ENCODE data around the gene ERMP1.

ERMP1 gene

DNA sequence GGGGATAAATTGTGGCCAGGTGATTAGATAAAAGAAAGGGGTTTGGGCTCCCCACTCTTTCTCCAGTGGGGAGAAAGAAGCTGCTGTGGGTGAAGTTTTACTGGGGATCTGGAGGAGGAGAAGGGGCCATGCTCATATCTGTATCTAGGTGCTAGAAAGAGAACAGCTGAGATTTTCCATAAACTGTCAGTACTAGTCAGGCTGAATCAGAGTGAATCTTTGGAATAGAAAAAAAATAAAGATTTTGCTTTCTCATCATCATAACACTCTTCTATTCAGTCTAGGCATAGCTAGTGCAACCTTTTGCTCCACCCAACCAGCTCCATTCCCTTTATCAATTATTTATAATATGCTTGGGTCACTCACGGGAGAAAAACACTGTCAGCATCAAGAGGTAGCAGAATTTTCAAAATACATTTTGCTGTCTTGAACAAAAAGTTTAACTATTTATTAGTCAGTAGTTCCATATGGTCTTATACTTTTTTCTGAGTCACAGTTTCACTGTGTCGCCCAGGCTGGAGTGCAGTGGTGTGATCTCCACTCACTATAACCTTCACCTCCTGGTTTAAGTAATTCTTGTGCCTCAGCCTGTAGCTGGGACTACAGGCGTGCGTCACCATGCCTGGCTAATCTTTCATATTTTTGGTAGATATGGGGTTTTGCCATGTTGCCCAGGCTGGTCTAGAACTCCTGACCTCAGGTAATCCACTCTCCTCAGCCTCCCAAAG lies 21.3 kb upstream of the ERMP1 start:
- no peak for DNase-seq

DNA sequence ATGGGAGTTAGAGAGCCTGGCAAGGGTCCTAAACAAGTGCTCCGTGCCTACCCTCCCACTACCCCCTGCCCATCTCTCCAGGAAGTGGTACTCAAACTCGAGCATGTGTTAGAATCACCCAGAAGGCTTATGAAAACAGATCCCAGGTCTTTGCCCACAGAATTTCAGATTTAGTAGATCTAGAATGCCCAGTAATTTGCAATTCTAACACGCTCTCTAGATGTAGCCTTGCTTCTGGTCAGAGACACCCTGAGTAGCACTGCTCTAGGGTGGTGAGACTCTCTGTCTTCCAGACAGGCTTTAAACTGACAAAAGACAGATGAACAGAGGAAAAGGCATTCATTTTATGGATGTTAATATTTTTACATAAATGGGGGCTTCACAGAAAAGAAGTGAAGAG lies 20.7 kb upstream of the ERMP1 start:
- no peak for DNase-seq

DNA sequence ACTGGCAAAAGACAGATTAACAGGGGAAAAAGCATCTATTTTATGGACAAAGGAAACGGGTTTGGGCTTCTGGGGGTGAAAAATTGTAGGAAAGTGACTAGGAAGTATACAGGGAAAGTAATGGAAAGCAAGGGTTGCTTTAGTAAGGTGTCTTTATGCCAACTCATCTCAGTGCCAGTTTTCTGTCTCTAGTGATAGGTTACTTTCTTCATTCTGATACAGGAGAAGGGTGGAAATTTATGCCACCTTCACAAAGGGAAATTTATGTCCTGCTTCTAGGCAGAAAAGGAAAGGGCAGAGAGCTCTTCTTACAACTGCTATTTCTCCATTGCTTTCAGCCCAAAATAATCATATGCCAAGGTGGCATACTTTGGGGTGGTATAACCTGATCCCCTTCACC lies 20.1 kb upstream of the ERMP1 start:
- DNase-seq: no peak

DNA sequence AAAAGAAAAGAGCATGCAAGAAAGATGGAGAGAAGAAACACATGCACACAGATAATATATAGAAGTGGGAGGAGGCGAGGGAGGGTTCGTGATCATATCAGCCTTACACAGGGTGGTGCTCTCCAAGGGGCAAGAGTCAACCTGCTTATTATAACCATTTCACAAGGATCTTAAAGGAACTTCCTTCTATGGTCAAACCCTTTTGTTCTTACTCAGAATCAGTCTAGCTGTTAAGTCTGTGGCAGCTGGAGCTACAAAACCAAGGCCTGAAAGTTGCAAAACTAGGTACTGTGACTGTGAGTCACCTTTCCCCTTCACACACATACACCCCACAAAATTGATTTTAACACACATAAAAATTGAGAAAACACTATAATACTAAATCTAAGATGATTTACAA lies 18.5 kb upstream of the ERMP1 start:
- peak; percentile 87 for DNase-seq

DNA sequence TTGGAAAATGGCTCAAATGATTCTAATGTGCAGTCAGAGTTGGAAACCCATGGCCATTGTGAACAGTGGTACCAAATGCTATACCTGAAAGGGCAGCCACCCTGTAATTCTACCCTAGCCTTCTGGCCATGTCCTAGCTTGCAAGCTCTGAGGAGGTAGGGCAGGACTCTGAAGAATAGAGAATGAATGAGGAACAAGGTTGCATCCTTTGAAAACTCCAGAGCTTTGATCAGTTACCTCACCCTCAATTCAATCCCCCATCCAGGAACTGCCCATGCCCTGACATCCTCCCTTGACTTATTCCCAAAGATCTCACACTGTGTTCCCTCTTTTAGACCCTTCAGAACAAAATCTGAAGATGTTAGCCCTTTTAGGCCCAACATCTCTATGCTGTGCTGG lies 17.8 kb upstream of the ERMP1 start:
- DNase-seq: no peak

DNA sequence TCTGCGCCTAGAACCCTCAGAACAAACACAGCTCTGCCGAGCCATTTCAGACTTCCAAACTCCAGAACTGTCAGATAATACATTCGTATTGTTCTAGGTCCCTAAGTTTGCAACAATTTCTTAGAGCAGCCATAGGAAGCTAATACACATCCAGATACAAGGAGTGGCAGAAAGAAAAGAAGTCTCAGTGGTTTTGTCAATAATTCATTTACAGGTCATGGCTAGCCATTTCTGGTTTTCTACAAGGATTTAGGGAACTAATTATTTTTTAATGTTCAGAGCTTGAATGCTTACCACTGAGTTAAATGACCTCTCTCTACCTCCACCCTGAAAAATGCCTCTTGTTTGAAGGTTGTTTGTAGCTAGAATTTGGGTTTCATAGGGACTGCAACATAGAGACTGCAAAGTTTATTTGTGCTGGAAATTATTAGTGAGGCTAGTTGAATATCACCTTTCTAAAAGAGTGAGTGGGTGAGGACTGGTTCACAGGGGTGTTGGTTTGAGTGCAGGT lies 15.5 kb upstream of the ERMP1 start:
- no peak for DNase-seq

DNA sequence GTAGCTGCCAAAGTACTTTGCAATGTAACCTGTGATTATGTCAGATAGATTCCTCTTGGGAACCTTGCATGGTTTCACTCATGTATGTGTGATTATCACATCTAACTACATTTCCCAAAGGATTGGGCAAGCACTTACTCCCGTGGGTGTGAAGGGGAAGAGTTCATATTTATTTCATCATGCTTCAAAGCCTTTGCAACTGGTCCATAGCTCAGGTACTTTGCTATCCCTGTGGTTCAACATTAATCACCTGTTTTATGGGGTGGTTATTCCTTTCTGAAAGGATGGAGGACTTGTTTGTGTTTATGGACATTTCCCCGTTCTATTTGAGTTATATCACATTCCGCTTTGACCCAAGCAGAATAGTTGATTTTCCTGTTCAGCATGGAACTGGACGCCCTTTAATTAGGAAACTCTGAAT lies 13.6 kb upstream of the ERMP1 start:
- no peak for DNase-seq

DNA sequence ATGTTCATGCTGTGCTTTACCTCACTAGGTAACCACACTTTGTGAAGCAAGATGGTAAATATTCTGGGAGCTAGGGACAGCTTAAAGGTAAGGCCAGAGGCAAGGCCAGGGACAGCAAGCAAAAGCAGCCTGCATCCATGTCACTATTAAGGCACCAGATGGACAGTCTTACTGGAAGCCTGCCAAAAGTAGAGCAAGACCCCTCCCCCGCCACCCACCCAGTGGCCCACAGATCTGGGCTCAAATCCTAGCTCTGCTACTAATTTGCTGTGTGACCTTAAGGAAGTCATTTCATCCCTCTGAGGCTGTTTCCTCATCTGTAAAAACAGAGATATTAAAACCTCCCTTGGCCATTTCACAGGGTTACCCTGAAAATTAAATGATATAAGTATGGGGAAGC lies 13.2 kb upstream of the ERMP1 start:
- peak; percentile 30 for DNase-seq

DNA sequence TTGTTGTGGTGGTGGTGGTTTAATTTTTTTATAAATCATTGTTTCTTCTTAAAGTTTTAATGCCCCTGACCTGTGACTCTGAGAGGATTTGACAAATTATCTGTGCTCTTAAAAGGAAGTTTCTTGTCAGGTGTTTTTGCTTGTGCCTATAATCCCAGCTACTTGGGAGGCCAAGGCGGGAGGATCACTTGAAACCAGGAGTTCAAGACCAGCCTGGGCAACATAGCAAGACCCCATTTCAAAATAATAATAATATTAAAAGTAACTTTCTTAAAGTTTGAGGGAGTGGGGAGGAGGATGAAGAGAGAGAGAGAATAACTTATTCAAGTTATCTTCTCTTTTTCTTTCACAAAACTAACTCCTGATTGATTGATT lies 12.2 kb upstream of the ERMP1 start:
- DNase-seq: no peak

DNA sequence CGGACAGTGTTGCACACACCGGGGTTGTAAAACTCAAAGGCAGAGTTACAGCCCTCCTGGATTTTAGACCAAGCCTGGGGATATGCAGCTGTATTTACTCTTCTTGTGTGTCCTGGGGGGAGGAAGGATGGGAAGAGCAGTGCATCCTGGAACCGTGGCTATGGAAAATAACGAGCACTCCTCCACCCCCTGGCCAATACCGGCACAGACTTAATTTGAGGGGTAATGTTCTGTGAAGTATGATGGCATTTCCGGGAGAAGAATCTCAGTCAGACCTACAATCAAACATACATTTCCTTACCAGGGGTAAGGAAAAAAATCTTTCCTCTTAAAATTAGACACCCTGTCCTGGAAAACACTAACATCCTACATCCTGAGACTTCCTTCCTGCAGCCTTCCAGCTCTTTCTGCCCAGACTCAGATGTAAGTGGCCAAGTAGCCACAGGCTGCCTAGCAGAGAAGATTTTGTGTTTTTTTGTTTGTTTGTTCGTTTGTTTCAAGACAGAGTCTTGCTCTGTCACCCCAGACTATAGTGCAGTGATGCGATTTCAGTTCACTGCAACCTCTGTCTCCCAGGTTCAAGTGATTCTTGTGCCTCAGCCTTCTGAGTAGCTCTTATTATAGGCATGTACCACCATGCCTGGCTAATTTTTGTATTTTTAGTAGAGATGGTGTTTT lies 11.0 kb upstream of the ERMP1 start:
- no peak for DNase-seq

DNA sequence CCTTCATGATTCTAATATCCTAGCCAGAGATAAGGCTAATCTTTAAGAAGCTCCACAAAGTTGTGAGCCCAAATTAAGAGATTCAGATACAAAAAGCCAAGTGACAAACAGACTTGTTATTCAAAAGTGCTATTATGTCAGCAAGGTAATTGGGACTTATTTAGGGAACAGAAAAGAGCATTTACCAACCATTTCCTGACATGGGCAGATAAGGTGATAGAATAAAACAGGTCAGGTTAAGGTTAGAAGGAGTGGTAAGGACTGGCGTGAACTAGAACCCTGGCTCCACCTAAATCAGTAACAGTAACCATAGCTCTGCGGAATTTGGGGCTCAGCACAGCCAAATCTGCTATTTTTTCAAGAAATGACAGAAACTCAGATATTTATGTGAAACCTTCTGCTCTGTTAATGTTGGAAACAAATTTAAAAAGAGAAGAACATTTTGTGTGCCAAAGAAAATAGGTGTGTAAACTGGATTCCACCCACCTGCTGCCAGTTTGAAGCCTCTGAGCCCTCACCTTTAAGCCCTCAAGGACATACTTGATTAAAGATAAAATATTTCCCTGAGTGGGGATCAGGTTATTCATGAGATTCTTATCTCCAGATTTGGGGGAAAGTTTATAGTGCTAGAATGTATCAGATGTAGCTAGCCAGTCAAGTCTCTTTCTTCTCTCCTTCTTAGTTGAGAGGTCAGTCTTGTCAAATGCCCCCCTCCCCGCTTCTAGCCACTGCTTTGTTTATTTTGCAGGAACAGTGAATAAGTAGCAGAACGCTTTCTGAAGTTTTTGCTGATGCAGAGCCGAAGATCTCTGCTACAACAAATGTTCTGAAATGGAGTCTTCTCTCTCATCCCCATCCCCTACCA lies 10.2 kb upstream of the ERMP1 start:
- DNase-seq: no peak

DNA sequence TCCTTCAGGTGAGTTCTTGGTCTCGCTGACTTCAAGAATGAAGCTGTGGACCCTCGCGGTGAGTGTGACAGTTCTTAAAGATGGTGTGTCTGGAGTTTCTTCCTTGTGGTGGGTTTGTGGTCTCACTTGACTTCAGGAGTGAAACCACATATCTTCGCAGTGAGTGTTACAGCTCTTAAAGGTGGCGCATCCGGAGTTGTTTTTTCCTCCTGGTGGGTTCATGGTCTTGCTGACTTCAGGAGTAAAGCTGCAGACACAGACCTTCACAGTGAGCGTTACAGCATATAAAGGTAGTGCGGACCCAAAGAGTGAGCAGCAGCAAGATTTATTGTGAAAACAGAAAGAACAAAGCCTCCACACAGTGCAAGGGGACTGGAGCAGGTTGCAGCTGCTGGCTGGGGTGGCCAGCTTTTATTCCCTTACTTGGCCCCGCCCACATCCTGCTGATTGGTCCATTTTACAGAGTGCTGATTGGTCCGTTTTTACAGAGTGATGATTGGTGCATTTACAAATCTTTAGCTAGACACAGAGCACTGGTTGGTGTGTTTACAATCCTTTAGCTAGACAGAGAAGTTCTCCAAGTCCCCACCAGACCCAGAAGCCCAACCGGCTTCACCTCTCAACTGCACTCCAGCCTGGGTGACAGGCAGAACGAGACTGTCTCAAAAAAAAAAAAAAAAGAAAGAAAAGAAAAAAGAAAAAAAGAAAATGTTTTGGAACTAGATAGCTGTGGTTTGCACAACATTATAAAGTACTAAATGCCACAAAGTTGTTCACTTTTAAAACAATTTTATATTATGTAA lies 9.1 kb upstream of the ERMP1 start:
- peak; percentile 50 for DNase-seq

DNA sequence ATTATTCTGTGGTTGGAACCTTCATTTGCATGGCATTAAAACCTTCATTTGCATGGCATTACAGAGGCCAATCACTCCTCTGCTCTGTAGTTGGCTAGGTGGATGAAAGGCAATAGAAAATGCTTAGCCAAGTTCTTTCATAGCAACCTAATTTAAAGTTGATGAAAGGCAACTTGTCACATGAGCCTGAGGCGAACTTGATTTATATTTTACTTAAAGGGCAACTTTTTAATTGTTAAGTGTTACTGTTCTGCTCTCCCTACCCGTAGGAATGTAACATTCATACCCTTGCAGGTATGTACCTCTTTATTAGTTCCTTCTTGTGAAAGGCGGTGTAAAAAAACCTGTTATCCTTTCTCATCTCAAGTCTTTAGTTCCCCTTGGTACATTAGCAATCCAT lies 7.9 kb upstream of the ERMP1 start:
- no peak for DNase-seq

DNA sequence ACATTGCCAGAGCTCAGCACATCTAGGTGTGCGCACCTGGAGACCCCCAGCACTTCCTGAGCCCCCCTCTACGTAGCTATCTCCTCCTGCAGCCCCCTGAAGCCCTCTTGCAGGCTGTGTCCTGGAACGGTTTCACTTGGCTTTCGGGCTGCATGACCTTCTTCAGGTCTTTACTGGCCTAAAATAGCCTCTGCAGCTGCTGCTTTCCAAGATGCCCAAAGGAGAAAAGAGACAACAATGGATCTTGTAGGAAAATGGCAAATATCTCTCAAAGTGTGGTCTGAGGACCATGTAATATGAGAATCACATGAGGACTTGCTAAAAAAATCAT lies 6.6 kb upstream of the ERMP1 start:
- no peak for DNase-seq

DNA sequence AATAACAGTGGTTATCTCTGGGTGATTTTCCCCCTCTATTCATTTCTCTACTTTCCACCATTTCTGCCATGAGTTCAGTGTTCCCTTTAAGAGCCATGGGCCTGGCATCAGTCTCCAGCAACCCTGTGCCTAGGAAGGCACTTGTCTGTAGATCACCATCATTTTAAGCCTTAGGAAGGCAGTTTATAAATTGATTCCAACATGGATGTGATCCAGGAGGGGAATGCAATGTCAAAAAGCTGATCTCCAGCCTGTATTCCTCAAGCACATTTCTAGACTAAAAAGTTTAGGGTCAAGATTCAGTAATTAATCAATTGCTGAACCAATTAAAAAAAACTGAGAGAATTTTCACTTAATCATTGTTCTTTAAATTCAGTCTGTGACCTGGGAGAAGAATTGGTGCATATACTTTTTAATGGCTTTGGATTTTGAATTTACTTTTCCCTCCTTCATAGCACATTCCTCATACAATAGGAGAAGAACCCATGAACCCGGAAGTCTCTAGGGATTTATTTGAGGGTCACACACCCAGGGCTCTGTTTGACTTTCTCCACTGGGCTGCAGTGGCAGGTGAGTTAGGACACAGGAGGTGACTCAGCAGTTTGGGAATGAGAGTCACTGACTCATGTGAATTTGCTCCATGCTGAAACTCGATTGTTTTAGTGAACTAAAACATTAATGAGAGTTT lies 6.1 kb upstream of the ERMP1 start:
- peak; percentile 47 for DNase-seq

DNA sequence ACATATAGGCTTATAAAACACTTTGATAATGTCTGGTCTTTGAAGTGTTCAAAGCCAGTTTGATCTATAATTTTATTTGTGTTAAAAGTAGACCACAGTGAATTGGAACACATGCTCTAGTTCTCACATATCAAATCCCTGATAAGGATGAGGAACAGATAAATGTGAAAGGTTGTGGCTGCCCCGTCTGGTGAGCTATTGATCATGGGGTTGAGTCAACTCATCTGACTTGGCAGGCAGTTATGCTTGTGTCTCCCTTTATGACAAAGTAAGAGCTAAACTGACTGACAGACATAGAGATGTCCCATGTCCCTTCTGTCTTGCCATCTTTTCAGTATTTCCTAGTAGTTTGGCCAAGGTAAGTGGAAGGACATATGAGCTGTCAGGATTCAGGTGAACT lies 2.9 kb upstream of the ERMP1 start:
- DNase-seq: no peak

DNA sequence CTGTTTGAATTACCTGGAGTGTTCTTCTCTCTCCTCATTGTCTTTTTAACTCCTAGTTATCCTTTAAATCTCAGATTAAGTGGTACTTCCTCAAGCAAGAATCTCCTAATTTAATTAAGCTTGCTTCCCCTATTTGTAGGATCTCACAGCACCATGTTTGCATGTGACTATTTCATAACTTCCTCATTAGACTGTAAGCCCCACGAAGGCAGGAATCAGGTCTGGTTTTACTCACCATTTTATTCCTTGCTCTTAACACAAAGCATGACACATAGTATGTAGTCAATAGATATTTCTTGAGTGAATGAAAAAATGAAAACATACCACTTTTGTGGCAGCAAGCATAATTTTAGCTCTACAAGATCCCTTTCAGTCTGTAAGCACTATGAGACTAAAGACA lies 1.3 kb upstream of the ERMP1 start:
- peak; percentile 58 for DNase-seq

DNA sequence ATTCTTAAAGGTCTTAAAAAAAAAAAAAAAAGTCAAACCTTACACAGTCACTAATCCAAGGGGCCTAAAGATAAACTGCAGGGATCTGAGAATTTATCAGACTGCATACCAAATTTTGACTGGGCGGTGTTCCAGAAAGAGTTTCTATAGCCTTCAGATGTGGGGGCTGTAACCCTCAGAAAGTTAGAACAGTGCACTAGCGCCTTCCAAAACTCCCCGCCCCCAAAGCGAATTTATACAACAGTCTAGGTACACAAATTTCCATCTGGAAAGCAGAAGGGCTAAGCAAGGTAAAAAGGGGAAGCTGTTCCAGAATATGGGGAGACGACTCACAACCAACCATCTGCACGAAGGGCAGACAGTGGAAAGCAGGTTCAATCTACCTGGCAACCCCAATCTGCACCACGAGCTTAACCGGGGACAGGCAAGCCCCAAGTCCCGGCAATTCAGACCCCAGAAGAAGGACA lies 813 bp downstream of the ERMP1 start:
- peak; percentile 73 for DNase-seq

DNA sequence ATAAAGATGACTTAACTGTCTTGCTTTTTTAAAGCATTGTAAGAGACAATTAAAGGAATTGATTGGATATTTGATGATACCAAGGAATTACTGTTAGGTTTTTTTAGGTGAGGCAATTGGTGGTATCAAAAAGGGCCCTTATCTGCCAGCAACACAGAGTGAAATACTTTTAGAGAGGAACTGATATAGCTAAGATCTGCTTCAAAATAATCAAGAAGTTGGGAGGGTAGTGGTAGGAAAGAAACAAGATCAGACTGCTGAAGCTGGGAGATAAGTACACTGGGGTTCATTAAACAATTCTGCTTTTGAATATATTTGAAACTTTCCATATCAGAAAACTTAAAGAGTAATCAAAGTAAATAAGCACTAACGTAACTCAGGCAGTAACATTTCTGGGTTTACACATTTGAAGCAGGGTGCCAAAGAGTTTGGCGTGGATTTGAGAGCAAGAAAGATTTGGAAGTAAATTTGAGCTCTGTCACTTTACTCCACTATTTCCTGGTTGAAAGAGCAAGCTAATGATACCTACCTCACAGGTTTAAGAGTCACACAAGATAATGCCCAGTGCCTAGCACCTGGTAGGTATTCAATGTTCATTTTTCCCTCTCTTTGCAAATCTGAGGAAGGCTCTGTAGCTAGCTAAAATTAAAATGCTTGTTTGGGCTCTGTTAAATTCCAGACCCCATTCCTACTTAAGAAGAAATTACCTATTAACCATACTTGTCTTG lies 6.9 kb downstream of the ERMP1 start:
- DNase-seq: peak; percentile 80

DNA sequence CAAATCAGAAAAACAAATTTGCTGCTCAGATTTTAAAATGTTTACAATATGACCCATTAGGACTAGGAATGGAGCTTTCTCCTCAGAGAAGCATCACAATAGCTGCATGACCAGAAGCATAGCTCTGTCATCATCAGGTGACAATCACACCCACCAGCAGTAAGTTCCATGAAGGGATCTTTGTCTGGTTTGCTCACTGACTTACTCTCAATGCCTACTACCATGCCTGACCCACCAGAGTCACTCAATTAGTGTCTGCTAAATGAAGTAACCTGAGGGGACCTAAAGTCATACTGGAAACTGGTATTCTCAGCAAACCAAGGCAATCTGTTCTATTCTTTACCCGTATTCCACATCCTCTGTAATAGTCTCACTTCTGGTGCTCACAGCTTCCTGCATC lies 7.7 kb downstream of the ERMP1 start:
- DNase-seq: no peak

DNA sequence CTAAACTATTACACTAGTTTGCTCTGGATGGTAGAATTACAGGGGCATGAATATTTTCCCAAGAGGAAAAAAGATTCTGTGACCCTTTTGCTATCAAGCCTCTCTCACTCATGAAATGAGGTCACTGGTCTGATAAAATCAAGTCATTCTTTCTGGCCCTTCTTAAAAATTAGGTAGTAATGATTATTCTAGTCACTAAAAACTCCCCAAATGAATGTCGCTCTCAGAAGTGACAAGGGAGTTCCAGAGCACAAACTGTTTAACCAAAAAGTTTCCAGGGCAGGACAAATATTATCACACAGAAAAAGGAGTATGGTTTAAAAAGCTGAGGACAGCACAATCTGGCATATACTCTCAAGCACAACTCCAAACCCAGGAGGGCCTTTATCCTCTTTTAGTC lies 12.5 kb downstream of the ERMP1 start:
- DNase-seq: no peak

DNA sequence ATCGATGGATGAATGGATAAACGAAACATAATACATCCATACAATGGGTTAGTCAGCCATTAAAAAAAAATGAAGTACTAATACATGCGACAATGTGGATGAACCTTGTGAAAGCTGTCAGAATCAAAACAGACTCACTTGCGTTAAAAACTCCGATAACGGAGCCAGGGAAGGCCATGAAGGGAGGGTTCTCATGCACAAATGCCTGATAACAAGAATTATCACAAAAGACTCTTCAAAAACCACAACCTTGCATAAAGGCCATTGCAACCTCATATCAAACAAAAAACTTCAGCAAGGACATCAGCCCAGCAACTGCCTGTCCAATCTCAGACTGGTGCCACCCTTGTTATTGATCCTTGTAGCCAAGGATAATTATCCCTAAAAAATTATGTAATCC lies 13.7 kb downstream of the ERMP1 start:
- DNase-seq: peak; percentile 53

Measured in hematopoietic multipotent progenitor cell treated with erythropoietin and hydrocortisone succinate and interleukin-3 and kit ligand, for 4 days (in vitro differentiated cells).